22Rv1 (cell line): ENCODE results near the gene CKS1B.
A peak's percentile ranks its signal among the peaks of the same experiment; 100 is the strongest.

Source experiments
- H3K27ac ChIP-seq: fragments of 450-650 bp; 2 replicates; pipeline ENCODE4 v1.5.1; 2017
- CTCF ChIP-seq: fragments of 450-650 bp; IDR thresholded peaks from 2 replicates; pipeline ENCODE4 v1.5.1; 2017; ENCODE audit warnings: mild to moderate bottlenecking
- ZFX ChIP-seq: fragments of 450-650 bp; IDR thresholded peaks from 2 replicates; pipeline ENCODE4 v1.6.1; 2017; ENCODE audit warnings: antibody characterized with exemption, borderline replicate concordance

CKS1B gene

GRCh38 chr1:155001425-155001674 is 26.9 kb downstream of the CKS1B start:
- no peak for TF ChIP-seq ZFX
- H3K27ac ChIP-seq: peak overlapping the region; percentile 98

GRCh38 chr1:155001675-155002463 is 27.4 kb downstream of the CKS1B start:
- TF ChIP-seq ZFX (no peak), CTCF (peak; percentile 80)
- H3K27ac ChIP-seq: peak overlapping the region; percentile 98

- TF ChIP-seq CTCF (no peak), ZFX (no peak)
- H3K27ac ChIP-seq: peak within 1 kb of the TSS; percentile 98
Measured at GRCh38 chr1:155002464-155003226, 28.2 kb downstream of the CKS1B start, which contains the start of gene ZBTB7B. TSS of gene ZBTB7B (plus strand) at chr1:155002802. CDS start at chr1:155014661, 11,859 bp downstream.

- H3K27ac ChIP-seq: peak overlapping the region; percentile 98
- TF ChIP-seq CTCF (no peak), ZFX (no peak)
Measured at GRCh38 chr1:155003227-155003765, 28.8 kb downstream of the CKS1B start.

GRCh38 chr1:155003766-155004351 is 29.4 kb downstream of the CKS1B start:
- TF ChIP-seq CTCF (no peak), ZFX (no peak)

GRCh38 chr1:155004352-155005075 is 30.0 kb downstream of the CKS1B start:
- TF ChIP-seq CTCF (no peak), ZFX (no peak)
- H3K27ac ChIP-seq: peak overlapping the region; percentile 98

More at GRCh38 chr1:155003766-155004351, 29.4 kb downstream of the CKS1B start:
- peak overlapping the region; percentile 98 for H3K27ac ChIP-seq
